Activated naive CD4-positive, alpha-beta T cell treated with anti-CD3 and anti-CD28 coated beads, Interleukin-2, amount 10 ng/mL, durations not matched to agents 5 hours and 36 hours (primary cell): Measurements from ENCODE around the gene PEX10. TPM values are rescaled to one million over a fixed set of nuclear protein-coding genes. Genes with fewer than 3 reads are reported as not detected.

Experiments used
- total RNA-seq, 2 experiments: library from RNA; stranded (reverse); gene quantifications; one replicate each; pipeline ENCODE4 v1.2.3, GENCODE V29; 2021

Gene PEX10
- 10 to 100 TPM in 1 of 2 experiments, 1 to 10 TPM in 1; 9.6 to 11.9 TPM for total RNA-seq

DNA sequence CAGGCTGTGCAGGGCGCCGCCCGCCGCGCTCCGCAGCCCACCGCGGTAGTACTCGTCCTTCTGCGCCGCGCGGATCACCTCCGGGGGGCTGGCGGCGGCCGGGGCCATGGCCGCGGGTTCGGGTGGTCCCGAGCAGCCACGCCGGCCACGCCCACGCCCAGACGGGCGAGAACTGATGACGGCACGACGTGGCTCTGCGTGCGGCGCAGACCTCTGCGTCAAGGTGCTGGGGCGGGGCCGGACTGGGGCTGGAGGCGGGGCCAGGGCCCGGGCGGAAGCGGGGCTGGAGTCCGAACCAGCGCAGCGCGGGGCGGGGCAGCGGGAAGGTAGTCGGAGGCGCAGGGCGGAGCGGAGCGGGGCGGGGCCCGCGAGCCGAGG lies at the start of gene PEX10:
Gene PEX10, minus strand, starts transcription at position 170 of the 378 bp plus-strand sequence. Its CDS starts 62 bp downstream, at position 108.

DNA sequence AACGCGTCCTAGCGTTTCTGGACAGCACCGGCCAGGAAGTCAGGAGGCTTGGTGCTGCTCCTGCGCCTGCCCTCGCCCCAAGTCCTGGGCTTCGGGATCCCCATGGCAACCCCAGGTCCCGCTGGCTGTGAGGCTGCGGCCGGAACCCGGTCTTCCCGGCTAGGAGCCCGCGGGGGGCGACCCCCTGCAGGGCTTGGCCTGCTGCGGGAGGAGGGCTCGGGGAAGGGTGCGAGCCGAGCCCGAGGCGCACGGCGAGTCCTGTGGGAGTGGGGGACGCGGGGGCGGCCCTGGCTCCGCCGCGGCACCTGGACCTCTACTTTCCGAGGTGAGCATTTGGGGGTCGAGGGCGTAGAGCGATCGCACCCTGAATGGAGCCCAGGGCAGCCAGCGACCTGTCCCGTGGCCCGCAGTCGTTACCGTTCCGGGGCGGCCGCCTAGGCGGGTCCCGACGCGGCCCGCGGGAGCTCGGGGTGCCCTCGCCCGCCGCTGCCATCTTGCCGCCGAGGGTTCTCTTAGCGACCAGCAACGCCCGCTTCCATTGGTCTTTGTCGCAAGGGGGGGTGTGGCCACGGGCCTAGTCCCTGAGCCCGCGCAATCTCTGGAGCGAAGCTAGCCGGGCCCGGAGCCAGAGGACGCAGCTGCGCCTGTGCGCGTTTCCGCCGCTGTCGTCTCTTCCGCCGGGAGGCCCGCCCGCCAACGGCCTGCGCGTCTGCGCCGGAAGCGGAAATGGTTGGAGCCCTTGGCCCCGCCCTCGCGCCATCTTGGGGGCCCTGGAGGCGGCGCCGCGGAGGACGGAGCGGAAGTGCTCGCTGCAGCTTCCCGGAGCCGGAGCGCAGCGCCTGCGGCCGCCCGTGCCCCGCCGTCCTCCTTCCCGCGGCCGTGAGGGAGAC lies 21.1 kb downstream of the PEX10 start, which contains the start of the genes MORN1 and RER1:
Gene MORN1, minus strand, starts transcription at position 514 of the 890 bp plus-strand sequence. Its CDS starts 21 bp downstream, at position 493.
Gene RER1, plus strand, starts transcription at position 801 of the 890 bp plus-strand sequence. CDS start 3,950 bp downstream, outside the sequence.

Other genes starting within 250 kb of the PEX10 start
- gene FAAP20, start 217.8 kb downstream of the PEX10 start, total RNA-seq, result 10 to 100 TPM; 61.0 to 64.0 TPM
- gene SKI, start 184.2 kb downstream of the PEX10 start, total RNA-seq, result 10 to 100 TPM; 72.3 to 73.4 TPM
- 1 to 10 TPM; 7.1 to 7.3 TPM for gene MORN1, start 21.0 kb downstream of the PEX10 start, total RNA-seq
- gene RER1, start 20.7 kb downstream of the PEX10 start, total RNA-seq, result 100 to 1,000 TPM; 130 to 132 TPM
- gene PLCH2, start 63.7 kb upstream of the PEX10 start, total RNA-seq, result 10 to 100 TPM; 19.6 to 23.7 TPM
- gene PANK4, start 114.0 kb upstream of the PEX10 start, total RNA-seq, result 10 to 100 TPM; 71.0 to 71.6 TPM
- gene HES5, start 117.7 kb upstream of the PEX10 start, total RNA-seq, result under 1 TPM in 1 of 2 experiments, not detected in 1; 0.25 TPM
- 100 to 1,000 TPM; 204 to 205 TPM for gene TNFRSF14, start 143.8 kb upstream of the PEX10 start, total RNA-seq
- 10 to 100 TPM; 26.0 to 34.6 TPM for gene PRXL2B, start 174.2 kb upstream of the PEX10 start, total RNA-seq
- gene MMEL1, start 220.5 kb upstream of the PEX10 start, total RNA-seq, result 1 to 10 TPM; 5.3 to 5.5 TPM